Panc1 (cell line): ENCODE data around the gene COG3. TPM values are rescaled to one million over a fixed set of nuclear protein-coding genes. Genes with fewer than 3 reads are reported as not detected.

Experiments
- ATAC-seq: fragments of 200-7000 bp; cut with Tn5 transposase; 2 replicates; pipeline ENCODE4 v1.9.1; 2020; ENCODE audit warnings: mild to moderate bottlenecking, moderate library complexity
- BruUV-seq: library from RNA; stranded (reverse); fragments of 400-500 nt; replicated peaks from 2 replicates; lab custom pipeline; 2021; lab: Mats Ljungman, UMichigan
- CTCF ChIA-PET: fragments of 300-600 bp; sonication (Branson Sonifier 250); formaldehyde crosslinking; loops from one replicate; lab custom pipeline; 2022; ENCODE audit warnings: antibody characterized with exemption; lab: Charles Lee
- POLR2A ChIA-PET: fragments of 300-600 bp; sonication (Branson Sonifier 250); formaldehyde crosslinking; loops from one replicate; lab custom pipeline; 2022; ENCODE audit warnings: antibody characterized with exemption; lab: Charles Lee
- DNase-seq: peaks from one replicate; pipeline ENCODE4 v3.0.0-alpha.2; 2010; ENCODE audit warnings: low read depth, low spot score
- H3K27ac ChIP-seq: 2 replicates; pipeline ENCODE4 v1.5.1; 2011; ENCODE audit warnings: mild to moderate bottlenecking, low read length, inconsistent platforms
- H3K27me3 ChIP-seq: fragments of 200-500 bp; sonication (Bioruptor generic); 2 replicates; pipeline ENCODE4 v1.6.0; 2014; ENCODE audit warnings: low read length, inconsistent platforms; ENCODE audit not compliant: control insufficient read depth, insufficient read depth
- H3K36me3 ChIP-seq: fragments of 200-500 bp; sonication (Bioruptor generic); 2 replicates; pipeline ENCODE4 v1.5.1; 2014; ENCODE audit warnings: inconsistent platforms, mild to moderate bottlenecking, low read length, moderate library complexity; ENCODE audit not compliant: control insufficient read depth, insufficient read depth
- H3K4me1 ChIP-seq: 2 replicates; pipeline ENCODE4 v1.5.1; 2011; ENCODE audit warnings: inconsistent platforms, mild to moderate bottlenecking, low read length, moderate library complexity; ENCODE audit not compliant: control insufficient read depth, insufficient read depth
- H3K4me3 ChIP-seq, 2 experiments: 2 replicates each; pipeline ENCODE4 v1.5.1; 2011 to 2012; ENCODE audit warnings: low read depth in 2 of 2, low read length in 2 of 2, mild to moderate bottlenecking in 2 of 2, inconsistent platforms in 1 of 2, moderate library complexity in 1 of 2
- H3K9me3 ChIP-seq: fragments of 200-500 bp; sonication (Bioruptor generic); 2 replicates; pipeline ENCODE4 v1.5.1; 2014; ENCODE audit warnings: low read depth, mild to moderate bottlenecking, inconsistent platforms, low read length, moderate library complexity; ENCODE audit not compliant: control insufficient read depth, insufficient read depth
- POLR2AphosphoS5 ChIP-seq: IDR thresholded peaks from 2 replicates; pipeline ENCODE4 v1.6.1; 2012; ENCODE audit warnings: mild to moderate bottlenecking, low read depth, low read length, moderate library complexity
- SIN3A ChIP-seq: IDR thresholded peaks from 2 replicates; pipeline ENCODE4 v1.6.1; 2012; ENCODE audit warnings: low read depth, mild to moderate bottlenecking, low read length, moderate library complexity, borderline replicate concordance; ENCODE audit not compliant: insufficient read depth
- TCF7L2 ChIP-seq: IDR thresholded peaks from 2 replicates; pipeline ENCODE4 v1.6.1; 2011; ENCODE audit warnings: mild to moderate bottlenecking, low read depth, low read length, inconsistent platforms
- in situ Hi-C: cut with HindIII; loops from 2 replicates; pipeline ENCODE4 v1.10.0; 2016; ENCODE audit warnings: low sequenced_read_pairs, low pct_unique_long_range_greater_than_20kb
- intact Hi-C: fragments of 100-400 bp; cut with micrococcal nuclease; formaldehyde crosslinking; loops from one replicate; pipeline ENCODE4 v1.10.0; 2022; ENCODE audit not compliant: unreplicated experiment
- total RNA-seq: library from RNA; stranded (reverse); gene quantifications from one replicate; pipeline ENCODE4 v1.2.1, GENCODE V29; 2021; ENCODE audit not compliant: unreplicated experiment
- TF ChIP-seq, protein P1 (sequence below): fragments of 450-650 bp; IDR thresholded peaks from 2 replicates; pipeline ENCODE4 v1.5.1; 2017; ENCODE audit warnings: mild to moderate bottlenecking
- TF ChIP-seq, protein P2 (sequence below), 2 experiments: IDR thresholded peaks; 2 replicates each; pipeline ENCODE4 v1.6.1; 2011 to 2012; ENCODE audit warnings: low read depth in 2 of 2, control low read depth in 1 of 2, low read length in 1 of 2, mild to moderate bottlenecking in 1 of 2, moderate library complexity in 1 of 2; ENCODE audit not compliant: insufficient read depth in 1 of 2

Gene COG3
- total RNA-seq, 1 experiment from 2014 or later: 13.6 TPM

DNA sequence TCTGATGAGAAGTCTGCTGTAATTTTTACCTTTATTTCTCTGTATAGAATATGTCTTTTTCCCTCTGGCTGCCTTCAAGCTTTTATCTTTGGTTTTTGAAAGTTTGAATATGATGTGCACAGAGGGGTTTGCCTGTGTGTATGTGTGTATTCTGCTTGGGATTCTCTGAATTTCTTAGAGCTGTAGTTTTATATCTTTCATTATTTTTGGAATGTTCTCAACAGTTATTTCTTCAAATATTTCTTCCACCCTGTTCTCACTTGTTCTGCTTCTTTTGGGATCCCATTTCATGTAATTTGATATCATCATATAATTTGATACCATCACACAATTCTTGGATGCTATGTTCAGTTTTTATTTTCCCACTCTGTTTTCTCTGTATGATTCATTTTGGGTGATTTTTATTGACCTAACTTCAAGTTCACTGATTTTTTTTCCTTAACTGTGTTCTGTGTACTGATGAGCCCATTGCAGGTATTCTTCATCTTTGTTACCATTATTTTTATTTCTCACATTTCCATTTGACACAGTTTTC lies 7.5 kb downstream of the COG3 start:
- H3K4me3 ChIP-seq: no peak overlapping the region
- no peak overlapping the region for H3K27ac ChIP-seq
- H3K36me3 ChIP-seq: 0 out of 2 replicates have a peak, but pooled peaks cover 2% of the 10 kb centered on the region
- no peak for TF ChIP-seq SIN3A
- TF ChIP-seq, protein P1, sequence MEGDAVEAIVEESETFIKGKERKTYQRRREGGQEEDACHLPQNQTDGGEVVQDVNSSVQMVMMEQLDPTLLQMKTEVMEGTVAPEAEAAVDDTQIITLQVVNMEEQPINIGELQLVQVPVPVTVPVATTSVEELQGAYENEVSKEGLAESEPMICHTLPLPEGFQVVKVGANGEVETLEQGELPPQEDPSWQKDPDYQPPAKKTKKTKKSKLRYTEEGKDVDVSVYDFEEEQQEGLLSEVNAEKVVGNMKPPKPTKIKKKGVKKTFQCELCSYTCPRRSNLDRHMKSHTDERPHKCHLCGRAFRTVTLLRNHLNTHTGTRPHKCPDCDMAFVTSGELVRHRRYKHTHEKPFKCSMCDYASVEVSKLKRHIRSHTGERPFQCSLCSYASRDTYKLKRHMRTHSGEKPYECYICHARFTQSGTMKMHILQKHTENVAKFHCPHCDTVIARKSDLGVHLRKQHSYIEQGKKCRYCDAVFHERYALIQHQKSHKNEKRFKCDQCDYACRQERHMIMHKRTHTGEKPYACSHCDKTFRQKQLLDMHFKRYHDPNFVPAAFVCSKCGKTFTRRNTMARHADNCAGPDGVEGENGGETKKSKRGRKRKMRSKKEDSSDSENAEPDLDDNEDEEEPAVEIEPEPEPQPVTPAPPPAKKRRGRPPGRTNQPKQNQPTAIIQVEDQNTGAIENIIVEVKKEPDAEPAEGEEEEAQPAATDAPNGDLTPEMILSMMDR: no peak
- TF ChIP-seq TCF7L2: no peak
- TF ChIP-seq POLR2AphosphoS5: no peak
- TF ChIP-seq, protein P2, sequence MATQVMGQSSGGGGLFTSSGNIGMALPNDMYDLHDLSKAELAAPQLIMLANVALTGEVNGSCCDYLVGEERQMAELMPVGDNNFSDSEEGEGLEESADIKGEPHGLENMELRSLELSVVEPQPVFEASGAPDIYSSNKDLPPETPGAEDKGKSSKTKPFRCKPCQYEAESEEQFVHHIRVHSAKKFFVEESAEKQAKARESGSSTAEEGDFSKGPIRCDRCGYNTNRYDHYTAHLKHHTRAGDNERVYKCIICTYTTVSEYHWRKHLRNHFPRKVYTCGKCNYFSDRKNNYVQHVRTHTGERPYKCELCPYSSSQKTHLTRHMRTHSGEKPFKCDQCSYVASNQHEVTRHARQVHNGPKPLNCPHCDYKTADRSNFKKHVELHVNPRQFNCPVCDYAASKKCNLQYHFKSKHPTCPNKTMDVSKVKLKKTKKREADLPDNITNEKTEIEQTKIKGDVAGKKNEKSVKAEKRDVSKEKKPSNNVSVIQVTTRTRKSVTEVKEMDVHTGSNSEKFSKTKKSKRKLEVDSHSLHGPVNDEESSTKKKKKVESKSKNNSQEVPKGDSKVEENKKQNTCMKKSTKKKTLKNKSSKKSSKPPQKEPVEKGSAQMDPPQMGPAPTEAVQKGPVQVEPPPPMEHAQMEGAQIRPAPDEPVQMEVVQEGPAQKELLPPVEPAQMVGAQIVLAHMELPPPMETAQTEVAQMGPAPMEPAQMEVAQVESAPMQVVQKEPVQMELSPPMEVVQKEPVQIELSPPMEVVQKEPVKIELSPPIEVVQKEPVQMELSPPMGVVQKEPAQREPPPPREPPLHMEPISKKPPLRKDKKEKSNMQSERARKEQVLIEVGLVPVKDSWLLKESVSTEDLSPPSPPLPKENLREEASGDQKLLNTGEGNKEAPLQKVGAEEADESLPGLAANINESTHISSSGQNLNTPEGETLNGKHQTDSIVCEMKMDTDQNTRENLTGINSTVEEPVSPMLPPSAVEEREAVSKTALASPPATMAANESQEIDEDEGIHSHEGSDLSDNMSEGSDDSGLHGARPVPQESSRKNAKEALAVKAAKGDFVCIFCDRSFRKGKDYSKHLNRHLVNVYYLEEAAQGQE (IDR thresholded peaks at IDR 0.05; ENCODE audit: insufficient read depth in 1 of 2, low read depth in 2 of 2, low read length in 1 of 2): no peak
- DNase-seq (no peak), ATAC-seq (no peak)
- CTCF ChIA-PET: no interaction called here
- BruUV-seq: no TSS peak
- no peaks in the 10 kb centered on the region for H3K9me3 ChIP-seq
- intact Hi-C loops: no loop called here
- H3K27me3 ChIP-seq: no peaks in the 10 kb centered on the region
- no peaks in the 10 kb centered on the region; the same call in 1 of the 2 replicates for H3K4me1 ChIP-seq
- in situ Hi-C loops: no loop called here
- POLR2A ChIA-PET: no interaction called here

GRCh38 chr13:45473627-45474026 lies 8.9 kb downstream of the COG3 start:
- no peak for DNase-seq
- no peak overlapping the region for H3K27ac ChIP-seq
- in situ Hi-C loops: no loop called here
- H3K4me1 ChIP-seq: no peaks in the 10 kb centered on the region
- BruUV-seq: no TSS peak
- H3K27me3 ChIP-seq: no peaks in the 10 kb centered on the region
- H3K36me3 ChIP-seq: 0 out of 2 replicates have a peak, but pooled peaks cover 2% of the 10 kb centered on the region
- TF ChIP-seq TCF7L2 (no peak), SIN3A (no peak)
- TF ChIP-seq, protein P1: peak; percentile 34
- ATAC-seq: no peak
- no peak overlapping the region for H3K4me3 ChIP-seq
- H3K9me3 ChIP-seq: no peaks in the 10 kb centered on the region
- intact Hi-C loops: no loop called here
- CTCF ChIA-PET: no interaction called here
- POLR2A ChIA-PET: no interaction called here
